ENCODE data around the gene FKBP6.
A peak's percentile ranks its signal among the peaks of the same experiment; 100 is the strongest.
"Not testable (repeated sequence)": the region's sequence is repeated elsewhere in the genome, so short reads cannot be mapped to it uniquely, and the experiment has no call there.

Gene FKBP6

GRCh38 chr7:73327922-73328321, at the start of gene FKBP6, which contains the start of gene TRIM50:
Gene FKBP6, plus strand, starts transcription at chr7:73328161. Its CDS starts 268 bp downstream, at chr7:73328429.
Gene TRIM50, minus strand, starts transcription at chr7:73328082. Its CDS starts 3,295 bp downstream, at chr7:73324787.
- not testable (repeated sequence) for DNase-seq

- DNase-seq = not testable (repeated sequence)
Measured at GRCh38 chr7:73297235-73297634, 30.7 kb upstream of the FKBP6 start.

DNA sequence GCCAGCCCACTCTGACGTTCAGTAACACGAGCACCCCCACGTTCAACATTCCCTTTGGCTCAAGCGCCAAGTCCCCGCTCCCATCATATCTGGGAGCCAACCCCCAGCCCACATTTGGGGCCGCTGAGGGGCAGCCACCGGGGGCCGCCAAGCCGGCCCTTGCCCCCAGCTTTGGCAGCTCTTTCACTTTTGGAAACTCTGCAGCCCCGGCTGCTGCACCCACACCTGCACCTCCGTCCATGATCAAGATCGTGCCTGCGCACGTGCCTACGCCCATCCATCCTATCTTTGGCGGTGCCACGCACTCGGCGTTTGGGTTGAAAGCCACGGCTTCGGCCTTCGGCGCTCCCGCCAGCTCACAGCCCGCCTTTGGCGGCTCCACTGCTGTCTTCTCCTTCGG, 30.3 kb upstream of the FKBP6 start:
- DNase-seq = not testable (repeated sequence)

DNA sequence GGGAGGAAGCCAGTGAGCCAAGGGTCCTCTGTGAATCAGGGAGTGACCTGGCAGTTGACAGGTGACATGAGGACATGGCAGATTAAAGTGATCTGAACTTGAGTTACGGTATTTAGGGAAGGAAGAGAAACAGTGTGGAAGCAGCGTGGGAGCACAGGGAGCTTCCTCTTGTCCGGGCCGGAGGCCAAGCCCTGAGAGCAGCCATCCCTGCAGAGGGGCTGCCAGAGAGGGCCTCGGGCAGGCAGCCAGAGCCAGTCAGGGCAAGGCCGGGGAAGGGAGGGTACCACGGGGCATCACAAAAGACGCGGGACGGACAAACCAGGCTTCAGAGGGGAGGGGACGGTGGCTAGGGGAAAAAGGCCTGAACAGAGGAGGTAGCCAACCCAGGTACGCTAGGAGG, 28.1 kb upstream of the FKBP6 start:
- not testable (repeated sequence) for DNase-seq

- DNase-seq = not testable (repeated sequence)
Measured at GRCh38 chr7:73301108-73301507, 26.9 kb upstream of the FKBP6 start.

DNA sequence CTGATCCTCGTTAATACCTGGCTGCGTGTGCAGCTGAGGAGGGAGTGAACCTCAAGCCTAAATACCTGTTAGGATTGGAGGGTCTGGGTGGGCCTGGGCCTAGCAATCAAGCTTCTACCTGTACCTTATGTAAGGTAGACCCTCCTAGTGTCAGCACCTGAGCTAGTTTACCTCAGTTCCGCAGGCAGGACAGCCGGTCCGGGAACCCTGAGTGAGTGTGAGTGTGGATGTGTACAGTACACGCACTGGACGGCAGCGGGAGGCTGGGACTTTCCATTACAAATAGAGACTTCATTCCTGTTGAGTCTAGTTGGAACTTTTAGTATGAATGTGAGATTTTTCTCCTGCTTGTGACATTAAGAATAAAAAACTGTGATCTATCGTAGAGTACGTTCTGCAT, 25.1 kb upstream of the FKBP6 start:
- DNase-seq = not testable (repeated sequence)

DNA sequence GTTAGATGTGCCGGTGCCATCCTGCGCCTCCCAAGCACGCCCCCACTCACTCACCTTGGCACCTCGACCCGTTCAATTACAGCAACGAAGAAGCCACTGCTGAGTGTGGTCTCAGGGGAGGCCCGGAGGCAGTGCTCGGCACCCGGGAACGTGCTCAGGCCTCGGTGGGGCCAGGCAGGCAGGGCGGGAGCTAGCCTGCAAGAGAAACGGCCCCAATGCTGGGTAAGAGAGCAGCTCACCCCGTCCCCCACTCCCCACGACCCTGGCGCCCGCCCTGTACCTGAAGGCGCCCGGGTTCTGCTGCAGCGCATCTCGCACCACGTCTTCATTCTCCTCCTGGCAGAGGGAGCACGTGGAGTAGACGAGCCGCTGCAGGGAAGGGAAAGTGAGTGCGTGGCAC, 24.4 kb upstream of the FKBP6 start:
- DNase-seq = no peak

DNA sequence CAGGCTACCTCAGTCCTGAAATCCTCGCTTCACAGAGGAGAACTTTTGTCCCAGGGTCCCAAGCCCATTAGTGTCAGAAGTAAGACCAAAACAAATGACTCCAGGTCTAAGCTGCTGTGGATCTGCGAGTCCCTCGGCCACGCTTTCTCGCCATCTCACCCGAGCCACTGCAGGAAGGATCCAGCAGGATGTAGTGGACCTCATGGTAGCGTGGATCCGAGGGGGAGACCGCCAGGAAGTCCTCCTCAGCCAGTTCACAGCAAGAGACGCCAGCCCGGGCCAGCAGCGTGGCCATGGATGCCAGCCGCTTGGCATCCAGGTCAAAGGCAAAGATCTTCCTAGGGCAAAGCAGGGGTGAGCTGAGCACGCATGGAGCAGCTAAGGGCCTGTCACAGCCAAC, 23.9 kb upstream of the FKBP6 start:
- no peak for DNase-seq

- DNase-seq = not testable (repeated sequence)
Measured at GRCh38 chr7:73304612-73305387, 23.2 kb upstream of the FKBP6 start.

GRCh38 chr7:73307436-73307835, 20.5 kb upstream of the FKBP6 start:
- no peak for DNase-seq

DNA sequence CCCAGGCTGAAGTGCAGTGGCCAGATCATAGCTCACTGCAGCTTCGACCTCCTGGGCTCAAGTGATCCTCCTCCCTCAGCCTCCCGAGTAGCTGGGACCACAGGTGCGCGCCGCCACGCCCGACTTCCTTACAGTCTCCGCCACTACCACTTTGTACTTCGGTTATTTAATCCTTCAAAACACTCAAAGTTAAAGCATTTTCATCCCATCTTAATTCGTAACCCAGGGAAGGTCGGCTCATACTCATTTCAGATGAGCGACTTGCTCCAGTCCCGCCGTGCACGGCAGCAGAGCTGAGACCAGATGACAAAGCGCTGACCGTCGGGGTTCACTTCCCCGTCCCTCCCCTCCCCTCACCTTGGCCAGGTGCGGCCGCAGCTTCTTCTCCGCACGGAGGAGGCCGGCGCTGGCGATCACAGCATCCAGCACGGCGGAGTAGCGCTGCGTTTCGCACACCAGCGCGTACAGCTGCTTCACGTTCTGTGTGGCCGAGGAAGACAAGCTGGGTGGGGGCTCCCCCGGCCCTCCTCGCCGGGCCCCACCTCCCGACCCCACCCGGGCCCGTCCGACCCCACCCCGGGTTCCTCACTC, 19.8 kb upstream of the FKBP6 start:
- DNase-seq = no peak

DNA sequence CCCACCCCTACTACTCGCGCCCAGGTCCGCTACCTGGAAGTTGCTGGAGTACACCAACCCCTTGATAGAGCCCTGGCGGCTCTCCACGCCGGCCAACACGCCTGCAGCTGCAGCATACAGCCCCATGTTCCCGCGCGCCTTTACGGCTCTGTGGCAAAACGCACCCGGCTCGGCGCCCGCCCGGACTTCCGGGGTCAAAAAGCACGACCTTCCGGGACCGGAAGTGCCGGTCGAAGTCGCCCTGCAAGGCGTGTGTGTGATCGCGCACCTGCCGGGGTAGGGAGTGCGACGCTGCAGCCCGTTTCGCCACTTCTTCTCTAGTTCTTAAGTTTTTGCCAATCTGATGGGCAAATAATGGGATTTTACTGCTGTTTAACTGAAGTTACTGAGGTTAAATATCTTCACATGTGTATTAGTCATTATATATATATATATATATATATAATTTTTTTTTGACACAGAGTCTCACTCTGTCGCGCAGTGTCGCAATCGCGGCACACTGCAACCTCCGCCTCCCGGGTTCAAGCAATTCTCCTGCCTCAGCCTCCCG, 19.2 kb upstream of the FKBP6 start, which contains the start of gene NSUN5:
TSS of gene NSUN5 (minus strand) at position 162 of the 550 bp plus-strand sequence. CDS start at position 126, 36 bp downstream.
- peak; percentile 78 for DNase-seq

DNA sequence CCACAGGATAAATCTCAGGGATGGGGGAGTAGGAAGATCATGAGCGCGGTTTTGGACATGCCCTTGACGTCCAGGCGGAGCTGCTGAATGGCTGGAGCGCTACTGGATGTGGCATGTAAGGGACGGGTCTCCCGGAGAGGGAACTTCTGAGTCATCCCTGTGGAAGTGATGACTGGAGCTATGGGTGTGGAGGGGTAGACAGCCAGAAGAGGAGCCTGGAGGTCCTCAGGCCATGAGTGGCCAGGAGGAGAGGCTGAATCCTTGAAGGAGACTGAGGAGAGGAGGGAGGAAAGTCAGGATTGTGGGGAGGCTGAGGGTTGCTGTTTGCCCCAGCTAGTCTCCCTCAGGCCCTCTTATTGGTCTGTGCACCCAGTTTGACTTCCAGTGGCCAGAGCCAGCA, 16.5 kb upstream of the FKBP6 start:
- not testable (repeated sequence) for DNase-seq

DNA sequence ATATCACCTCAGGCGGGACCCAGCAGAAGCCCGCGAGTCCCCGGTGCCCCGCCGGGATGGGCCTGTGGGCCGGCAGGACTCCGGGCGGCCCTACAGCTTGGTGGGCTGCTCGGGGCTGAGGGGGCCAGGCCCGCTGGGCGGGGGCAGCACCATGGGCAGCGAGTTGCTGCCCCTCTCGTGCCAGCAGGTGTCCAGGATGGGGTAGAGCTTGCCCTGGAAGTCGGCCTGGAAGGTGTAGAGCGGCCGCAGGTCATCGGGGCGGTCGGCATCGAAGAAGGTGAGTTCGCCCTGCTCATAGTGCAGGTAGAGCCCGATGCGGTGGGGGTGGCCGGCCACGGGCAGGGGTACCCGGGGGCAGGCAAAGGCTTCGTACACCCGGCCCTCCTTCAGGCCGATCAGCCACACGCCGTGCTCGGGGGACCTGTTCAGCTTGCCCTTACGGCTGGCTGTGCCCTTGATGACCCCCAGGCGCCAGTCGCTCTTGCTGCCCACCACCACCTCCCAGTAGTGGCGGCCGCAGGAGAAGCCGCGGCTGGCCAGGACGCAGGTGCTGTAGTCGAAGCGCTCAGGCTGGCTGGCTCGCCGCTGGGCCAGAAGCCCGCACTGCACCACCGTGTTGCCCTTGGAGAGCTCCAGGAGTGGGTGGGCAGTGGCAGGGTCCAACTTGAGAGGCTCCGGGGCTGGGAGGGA, 15.0 kb upstream of the FKBP6 start:
- DNase-seq = no peak

- DNase-seq = no peak
Measured at GRCh38 chr7:73313521-73313906, 14.4 kb upstream of the FKBP6 start.

DNA sequence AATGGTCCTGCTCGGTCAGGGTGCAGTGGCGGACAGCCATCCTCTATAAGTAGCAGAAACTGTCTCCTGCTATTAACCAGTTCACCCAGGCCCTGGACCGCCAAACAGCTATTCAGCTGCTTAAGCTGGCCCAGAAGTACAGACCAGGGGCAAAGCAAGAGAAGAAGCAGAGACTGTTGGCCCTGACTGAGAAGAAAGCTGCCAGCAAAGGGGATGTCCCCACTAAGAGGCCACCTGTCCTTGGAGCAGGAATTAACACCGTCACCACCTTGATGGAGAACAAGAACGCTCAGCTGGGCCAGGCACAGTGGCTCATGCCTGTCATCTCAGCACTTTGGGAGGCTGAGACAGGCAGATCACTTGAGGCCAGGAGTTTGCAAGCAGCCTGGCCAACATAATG, 13.7 kb upstream of the FKBP6 start:
- no peak for DNase-seq

GRCh38 chr7:73316521-73316920, 11.4 kb upstream of the FKBP6 start:
- no peak for DNase-seq

DNA sequence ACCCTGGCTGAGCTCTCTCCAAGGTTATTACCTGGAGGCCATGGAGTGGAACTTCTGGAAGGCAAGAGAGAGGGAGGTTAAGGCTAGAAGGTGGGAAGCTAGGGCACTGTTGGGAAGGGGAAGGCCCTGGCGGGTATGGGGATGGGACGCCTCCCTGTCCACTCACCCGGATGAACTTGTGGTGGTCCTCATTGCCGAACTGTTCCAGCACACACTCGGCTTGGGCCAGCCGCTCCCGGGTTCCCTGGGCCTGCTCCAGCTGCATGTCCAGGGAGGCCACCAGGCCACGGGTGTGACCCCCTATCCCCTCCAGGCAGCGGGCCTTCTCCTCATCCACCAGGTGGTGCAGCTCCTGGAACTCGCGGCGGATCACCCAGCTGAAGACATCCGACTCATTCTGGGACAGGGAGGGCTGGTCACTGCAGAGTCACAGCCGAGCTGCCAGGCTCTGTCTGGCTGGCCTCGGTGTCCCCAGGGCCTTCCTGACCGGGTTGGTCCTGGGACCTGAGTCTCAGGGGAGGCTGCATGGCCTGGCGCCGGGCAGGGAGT, 9.2 kb upstream of the FKBP6 start:
- not testable (repeated sequence) for DNase-seq

GRCh38 chr7:73319541-73319940, 8.4 kb upstream of the FKBP6 start:
- DNase-seq = not testable (repeated sequence)

DNA sequence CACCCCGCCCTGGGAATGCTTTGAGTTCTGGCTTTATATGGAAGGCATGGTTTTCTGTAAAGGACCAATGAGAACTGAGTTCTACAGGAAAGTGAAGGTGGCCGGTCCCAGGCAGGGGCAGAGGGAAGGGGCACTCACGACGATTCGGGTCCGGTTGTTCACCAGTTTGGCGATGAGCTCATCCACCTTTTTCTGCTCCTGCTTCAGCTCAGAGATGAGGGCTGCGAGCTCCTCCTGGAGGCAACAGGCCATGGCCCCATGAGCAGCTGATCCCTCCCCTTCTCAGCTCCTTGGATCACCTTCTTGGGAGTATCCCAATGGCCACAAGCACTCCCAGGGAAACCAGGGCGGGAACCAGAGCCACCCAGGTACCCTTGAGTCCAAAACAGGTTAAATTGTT, 8.0 kb upstream of the FKBP6 start:
- DNase-seq = not testable (repeated sequence)

- not testable (repeated sequence) for DNase-seq
Measured at GRCh38 chr7:73323434-73324080, 4.4 kb upstream of the FKBP6 start.

- peak; percentile 43 for DNase-seq
Measured at GRCh38 chr7:73324081-73324845, 3.7 kb upstream of the FKBP6 start.
